ENCODE results near the gene BHMT. TPM values are rescaled to one million over a fixed set of nuclear protein-coding genes. Genes with fewer than 3 reads are reported as not detected.

The BHMT gene
- total RNA-seq, 1 donor from 2014 or later: not detected

- Mint-ChIP-seq H3K4me3 (no peak overlapping the region), H3K27me3 (peaks cover 5% of the 10 kb centered on the region), H3K9me3 (no peaks in the 10 kb centered on the region), H3K27ac (no peak overlapping the region), H3K36me3 (ENCODE audit: low read depth) (no peaks in the 10 kb centered on the region), H3K4me1 (peaks cover 8% of the 10 kb centered on the region)
- ATAC-seq (ENCODE audit: low read depth) (no peak), DNase-seq (no peak)
- POLR2A ChIA-PET: no interaction called here
- no peak for TF ChIP-seq CTCF (IDR thresholded peaks at IDR 0.05)
- CTCF ChIA-PET: interaction anchor here (3.9 kb wide), 1 partner anchor 328 kb away, joined by 41 read pairs; no protein-coding TSS in a partner anchor
- intact Hi-C loops (cut with micrococcal nuclease): loop anchor here (10.0 kb wide), 1 partner anchor 99 kb away; the partner anchor contains the start of gene JMY
Observed at GRCh38 chr5:79135790-79136553, 24.4 kb downstream of the BHMT start.

GRCh38 chr5:79136618-79137017, 25.0 kb downstream of the BHMT start:
- no peak overlapping the region for H3K27ac Mint-ChIP-seq
- H3K9me3 Mint-ChIP-seq: no peaks in the 10 kb centered on the region
- ChIA-PET CTCF (no interaction called here), POLR2A (no interaction called here)
- peaks cover 8% of the 10 kb centered on the region for H3K4me1 Mint-ChIP-seq
- H3K36me3 Mint-ChIP-seq (ENCODE audit: low read depth): no peaks in the 10 kb centered on the region
- DNase-seq (no peak), ATAC-seq (ENCODE audit: low read depth) (no peak)
- no peak overlapping the region for H3K4me3 Mint-ChIP-seq
- TF ChIP-seq CTCF (IDR thresholded peaks at IDR 0.05): no peak
- intact Hi-C loops (cut with micrococcal nuclease): loop anchor here (10.0 kb wide), 1 partner anchor 98 kb away; the partner anchor contains the start of gene JMY
- peaks cover 5% of the 10 kb centered on the region for H3K27me3 Mint-ChIP-seq

GRCh38 chr5:79140553-79140952, 28.9 kb downstream of the BHMT start:
- no peaks in the 10 kb centered on the region for H3K36me3 Mint-ChIP-seq (ENCODE audit: low read depth)
- ATAC-seq (ENCODE audit: low read depth) (no peak), DNase-seq (no peak)
- H3K27me3 Mint-ChIP-seq: peaks cover 4% of the 10 kb centered on the region
- ChIA-PET POLR2A (no interaction called here), CTCF (no interaction called here)
- intact Hi-C loops (cut with micrococcal nuclease): no loop called here
- H3K27ac Mint-ChIP-seq: no peak overlapping the region
- no peak overlapping the region for H3K4me3 Mint-ChIP-seq
- no peaks in the 10 kb centered on the region for H3K4me1 Mint-ChIP-seq
- no peak for TF ChIP-seq CTCF (IDR thresholded peaks at IDR 0.05)
- H3K9me3 Mint-ChIP-seq: no peaks in the 10 kb centered on the region

- H3K27ac Mint-ChIP-seq: no peak overlapping the region
- intact Hi-C loops (cut with micrococcal nuclease): no loop called here
- DNase-seq: no peak
- ATAC-seq (ENCODE audit: low read depth): no peak
- ChIA-PET POLR2A (no interaction called here), CTCF (interaction anchor here (1.1 kb wide), 1 partner anchor 123 kb away, joined by 3 read pairs; no protein-coding TSS in a partner anchor)
- peaks cover 10% of the 10 kb centered on the region for H3K27me3 Mint-ChIP-seq
- H3K4me3 Mint-ChIP-seq: no peak overlapping the region
- TF ChIP-seq CTCF (IDR thresholded peaks at IDR 0.05): no peak
- no peaks in the 10 kb centered on the region for H3K9me3 Mint-ChIP-seq
- no peaks in the 10 kb centered on the region for H3K4me1 Mint-ChIP-seq
- no peaks in the 10 kb centered on the region for H3K36me3 Mint-ChIP-seq (ENCODE audit: low read depth)
Observed at GRCh38 chr5:79143684-79144379, 32.2 kb downstream of the BHMT start.

GRCh38 chr5:79147076-79147475, 35.5 kb downstream of the BHMT start:
- no peak for ATAC-seq (ENCODE audit: low read depth)
- CTCF ChIA-PET: no interaction called here
- Mint-ChIP-seq H3K9me3 (no peaks in the 10 kb centered on the region), H3K4me3 (no peak overlapping the region), H3K36me3 (ENCODE audit: low read depth) (no peaks in the 10 kb centered on the region), H3K4me1 (no peaks in the 10 kb centered on the region), H3K27ac (no peak overlapping the region), H3K27me3 (peaks cover 10% of the 10 kb centered on the region)
- POLR2A ChIA-PET: no interaction called here
- TF ChIP-seq CTCF (IDR thresholded peaks at IDR 0.05): no peak
- DNase-seq: no peak
- intact Hi-C loops (cut with micrococcal nuclease): no loop called here

Measured in activated B cell treated with CpG ODN at 0.5 μM for 24 hours (primary cell).